GM18858 (cell line): ENCODE measurements around the gene TMEM225.
"Not testable (repeated sequence)": the region's sequence is repeated elsewhere in the genome, so short reads cannot be mapped to it uniquely, and the experiment has no call there.

ENCODE experiments used
- ATAC-seq: cut with Tn5 transposase; IDR thresholded peaks from one replicate; pipeline ENCODE4 v1.9.1; 2021; ENCODE audit not compliant: unreplicated experiment

TMEM225 gene

GRCh38 chr11:123885570-123885969 lies at the start of gene TMEM225:
TMEM225 (minus strand) TSS chr11:123885670; CDS start chr11:123885425, 245 bp downstream.
- ATAC-seq, result no peak

GRCh38 chr11:123924027-123924426 lies 38.6 kb upstream of the TMEM225 start:
- no peak for ATAC-seq

DNA sequence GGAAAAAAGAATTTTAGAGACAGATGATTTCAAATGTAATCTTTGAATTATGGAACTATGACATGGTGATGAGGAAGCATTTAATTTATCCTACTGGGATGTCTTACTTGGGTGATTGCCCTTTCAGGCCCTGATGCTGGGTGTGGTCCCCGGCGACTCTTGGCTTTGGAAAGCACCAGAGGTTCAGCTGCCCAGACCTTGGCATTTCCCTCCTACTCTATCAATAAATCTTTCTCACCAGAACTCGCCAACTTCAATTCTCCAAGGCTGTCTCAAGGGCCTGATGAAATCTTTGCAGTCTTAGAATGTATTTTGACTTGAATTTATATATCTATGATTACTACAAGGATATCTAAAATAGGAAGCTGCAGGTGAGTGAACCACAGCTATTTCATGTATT lies 35.5 kb upstream of the TMEM225 start:
- ATAC-seq, result no peak

DNA sequence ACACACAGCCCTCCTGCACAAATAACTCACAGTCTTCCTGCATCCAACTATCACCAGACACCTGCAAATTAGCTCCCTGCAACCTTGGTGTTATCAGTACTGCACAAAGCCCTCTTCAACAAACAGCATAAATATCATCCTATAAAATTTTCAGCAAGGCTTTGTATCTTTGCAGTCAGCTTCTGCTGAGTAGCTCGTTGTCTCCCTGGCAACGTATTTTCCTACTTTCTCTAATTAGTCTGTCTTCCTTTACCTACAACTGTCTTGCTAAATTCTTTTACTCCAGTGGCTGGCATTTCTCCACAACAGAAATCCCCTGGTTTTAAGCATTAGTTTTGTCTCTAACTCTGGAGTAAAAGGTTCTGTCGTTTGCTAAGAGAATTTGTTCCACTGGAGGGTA lies 20.4 kb upstream of the TMEM225 start:
- no peak for ATAC-seq

DNA sequence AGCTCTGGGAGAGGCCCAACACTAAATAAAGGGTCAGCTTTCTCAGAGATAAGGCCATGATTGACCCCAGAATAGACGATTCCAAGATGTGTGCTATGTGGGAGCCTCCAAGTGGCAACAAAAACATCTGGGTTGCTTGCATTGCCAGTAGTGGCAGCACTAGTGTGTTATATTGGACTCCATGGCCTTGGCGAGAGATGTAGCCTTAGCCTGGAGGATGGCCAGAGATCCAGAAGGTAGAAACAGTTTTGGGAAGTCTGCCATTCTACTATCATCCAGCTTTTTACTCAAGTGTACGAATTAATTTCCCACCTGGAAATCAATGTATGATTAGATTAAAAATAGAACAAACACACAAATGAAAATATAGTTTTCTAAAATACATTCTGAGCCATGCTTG lies 19.5 kb upstream of the TMEM225 start:
- no peak for ATAC-seq

GRCh38 chr11:123903932-123904331 lies 18.5 kb upstream of the TMEM225 start:
- ATAC-seq, result peak; percentile 88

GRCh38 chr11:123901867-123902266 lies 16.4 kb upstream of the TMEM225 start, which contains the start of gene OR8D4:
OR8D4 (plus strand) TSS chr11:123902167; CDS start chr11:123906432, 4,265 bp downstream.
- ATAC-seq, result no peak

GRCh38 chr11:123899792-123900191 lies 14.3 kb upstream of the TMEM225 start:
- no peak for ATAC-seq

DNA sequence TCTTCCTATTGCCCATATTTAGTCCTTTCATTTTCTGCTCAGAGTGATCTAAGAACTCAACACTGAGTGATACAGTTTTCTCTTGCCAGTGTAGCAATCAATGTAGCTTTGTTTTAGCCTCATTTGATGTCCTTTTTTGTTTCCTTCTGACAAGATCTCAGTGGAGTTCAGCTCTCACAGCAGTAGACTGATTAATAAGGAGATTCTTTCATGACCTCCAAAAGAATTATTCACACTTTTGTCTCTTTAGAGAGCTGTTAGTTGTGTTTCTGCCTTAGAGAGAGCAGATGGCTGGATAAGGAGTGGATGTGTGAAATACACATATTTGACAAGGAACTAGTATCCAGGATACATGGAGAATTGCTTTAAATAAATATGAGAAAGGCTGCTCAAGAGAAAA lies 6.6 kb upstream of the TMEM225 start:
- ATAC-seq, result no peak

DNA sequence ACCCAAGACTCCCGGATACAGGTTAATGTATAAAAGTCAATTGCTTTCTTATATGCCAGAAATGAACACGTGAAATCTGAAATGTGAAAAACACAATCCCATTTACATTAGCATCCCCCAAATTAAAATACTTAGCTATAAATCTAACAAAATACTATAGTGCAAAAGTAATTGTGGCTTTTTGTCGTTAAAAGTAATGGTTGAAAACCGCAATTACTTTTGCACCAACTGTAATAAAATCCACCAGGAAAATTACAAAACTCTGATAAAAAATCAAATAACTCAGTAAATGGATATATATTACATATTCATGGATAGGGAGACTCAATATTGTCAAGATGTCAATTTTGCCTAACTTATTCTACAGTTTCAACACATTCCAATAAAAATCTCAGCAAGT lies 4.6 kb downstream of the TMEM225 start:
- ATAC-seq, result no peak

GRCh38 chr11:123867795-123868194 lies 17.7 kb downstream of the TMEM225 start:
- ATAC-seq, result not testable (repeated sequence)

DNA sequence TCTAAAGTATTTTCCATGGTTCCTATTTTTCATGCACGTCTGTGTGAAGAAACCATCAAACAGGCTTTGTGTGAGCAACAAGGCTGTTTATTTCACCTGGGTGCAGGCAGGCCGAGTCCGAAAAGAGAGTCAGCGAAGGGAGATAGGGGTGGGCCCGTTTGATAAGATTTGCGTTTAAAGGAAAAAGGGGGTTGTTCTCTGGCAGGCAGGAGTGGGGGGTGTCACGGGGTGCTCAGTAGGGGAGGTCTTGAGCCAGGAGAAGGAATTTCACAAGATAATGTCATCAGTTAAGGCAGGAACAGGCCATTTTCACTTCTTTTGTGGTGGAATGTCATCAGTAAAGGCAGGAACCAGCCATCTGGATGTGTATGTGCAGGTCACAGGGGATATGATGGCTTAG lies 20.2 kb downstream of the TMEM225 start:
- ATAC-seq, result not testable (repeated sequence)

GRCh38 chr11:123859731-123860130 lies 25.7 kb downstream of the TMEM225 start:
- ATAC-seq, result no peak

- no peak for ATAC-seq
Measured at GRCh38 chr11:123856444-123856843, 29.0 kb downstream of the TMEM225 start.

- ATAC-seq, result no peak
Measured at GRCh38 chr11:123853038-123853437, 32.4 kb downstream of the TMEM225 start.

DNA sequence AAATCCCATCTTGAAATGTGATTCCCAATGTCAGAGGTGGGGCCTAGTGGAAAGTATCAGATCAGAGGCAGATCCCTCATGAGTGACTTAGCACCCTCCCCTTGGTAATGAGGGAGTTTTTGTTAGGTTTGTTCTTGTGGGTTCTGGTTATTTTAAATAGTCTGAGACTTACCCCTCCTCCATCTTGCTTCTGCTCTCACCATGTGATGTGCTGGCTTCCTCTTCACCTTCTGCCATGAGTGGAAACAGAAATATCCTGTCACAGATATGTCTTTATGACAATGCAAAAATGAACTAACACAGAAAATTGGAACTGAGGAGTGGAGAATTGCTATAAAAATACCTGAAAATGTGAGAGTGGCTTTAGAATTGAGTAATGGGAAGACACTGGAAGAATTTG lies 33.1 kb downstream of the TMEM225 start:
- ATAC-seq, result no peak

GRCh38 chr11:123851110-123851509 lies 34.4 kb downstream of the TMEM225 start:
- ATAC-seq, result no peak

DNA sequence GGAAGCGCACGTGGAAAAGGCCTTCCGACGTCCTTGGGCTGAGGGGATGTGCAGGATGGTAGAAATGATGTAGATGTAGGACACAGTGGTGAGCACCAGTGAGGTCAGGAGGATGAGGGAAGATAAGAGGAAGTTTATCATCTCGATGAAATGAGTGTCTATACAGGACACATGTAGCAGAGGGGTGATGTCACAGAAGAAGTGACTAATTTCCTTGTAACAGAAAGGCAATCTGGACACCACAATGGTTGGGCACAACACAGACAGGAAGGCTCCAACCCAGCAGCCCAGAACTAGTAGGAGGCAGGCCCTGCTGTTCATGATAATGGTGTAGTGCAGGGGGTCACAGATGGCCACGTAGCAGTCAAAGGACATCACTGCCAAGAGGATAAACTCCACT lies 44.3 kb downstream of the TMEM225 start:
- no peak for ATAC-seq

GRCh38 chr11:123839131-123839530 lies 46.3 kb downstream of the TMEM225 start:
- ATAC-seq, result no peak

- ATAC-seq, result no peak
Measured at GRCh38 chr11:123838659-123839058, 46.8 kb downstream of the TMEM225 start.

DNA sequence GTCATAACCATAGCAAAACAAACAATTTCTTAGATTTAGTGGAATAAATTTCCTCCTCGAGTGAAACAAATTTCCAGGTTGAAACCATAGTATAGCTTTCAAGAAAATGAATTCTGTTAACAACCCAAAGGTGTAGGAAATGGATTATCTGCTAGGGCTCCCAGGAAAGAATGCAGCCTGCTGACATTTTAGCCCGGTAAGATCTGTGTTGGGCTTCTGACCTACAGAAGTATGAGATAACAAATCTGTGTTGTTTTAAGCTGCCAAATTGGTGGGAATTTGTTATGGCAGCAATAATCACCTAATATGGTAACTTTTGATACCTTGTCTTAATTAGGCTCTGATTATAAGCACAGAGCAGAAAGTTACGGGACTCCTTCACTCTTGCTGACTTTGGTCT lies 47.3 kb downstream of the TMEM225 start:
- no peak for ATAC-seq

- ATAC-seq, result no peak
Measured at GRCh38 chr11:123833095-123833494, 52.4 kb downstream of the TMEM225 start.
